ENCODE data around the gene ABI3BP. TPM values are rescaled to one million over a fixed set of nuclear protein-coding genes. Genes with fewer than 3 reads are reported as not detected.

Gene ABI3BP
- total RNA-seq, 2 donors from 2014 or later = not detected

GRCh38 chr3:100775226-100775625, 218.0 kb downstream of the ABI3BP start:
- H3K9me3 Mint-ChIP-seq = no peaks in the 10 kb centered on the region
- H3K4me3 Mint-ChIP-seq = no peak overlapping the region
- no peaks in the 10 kb centered on the region for H3K4me1 Mint-ChIP-seq (ENCODE audit: low read depth in 2 of 2)
- peaks cover 6% of the 10 kb centered on the region in 2 donors for H3K27me3 Mint-ChIP-seq
- no peaks in the 10 kb centered on the region for H3K36me3 Mint-ChIP-seq
- DNase-seq (ENCODE audit: low spot score) (no peak), ATAC-seq (no peak)
- no peak overlapping the region for H3K27ac Mint-ChIP-seq

GRCh38 chr3:100769693-100770092, 223.5 kb downstream of the ABI3BP start:
- DNase-seq (ENCODE audit: low spot score) = no peak
- no peak for ATAC-seq
- Mint-ChIP-seq H3K36me3 (no peaks in the 10 kb centered on the region), H3K27ac (no peak overlapping the region), H3K4me3 (no peak overlapping the region), H3K9me3 (no peaks in the 10 kb centered on the region), H3K27me3 (peaks cover 6 to 10% of the 10 kb centered on the region in 2 donors), H3K4me1 (ENCODE audit: low read depth in 2 of 2) (no peaks in the 10 kb centered on the region)

- no peak for ATAC-seq
- Mint-ChIP-seq H3K4me3 (no peak overlapping the region), H3K4me1 (ENCODE audit: low read depth in 2 of 2) (no peaks in the 10 kb centered on the region), H3K27ac (no peak overlapping the region), H3K36me3 (no peaks in the 10 kb centered on the region), H3K9me3 (no peaks in the 10 kb centered on the region), H3K27me3 (peaks cover 5 to 6% of the 10 kb centered on the region in 2 donors)
- no peak for DNase-seq (ENCODE audit: low spot score)
Observed at GRCh38 chr3:100766069-100766468, 227.2 kb downstream of the ABI3BP start.

GRCh38 chr3:100765437-100765975, 227.7 kb downstream of the ABI3BP start:
- DNase-seq (ENCODE audit: low spot score) (no peak), ATAC-seq (no peak)
- Mint-ChIP-seq H3K27ac (no peak overlapping the region), H3K36me3 (no peaks in the 10 kb centered on the region), H3K9me3 (no peaks in the 10 kb centered on the region), H3K4me3 (no peak overlapping the region), H3K4me1 (ENCODE audit: low read depth in 2 of 2) (no peaks in the 10 kb centered on the region), H3K27me3 (peaks cover 5 to 6% of the 10 kb centered on the region in 2 donors)

- Mint-ChIP-seq H3K36me3 (no peaks in the 10 kb centered on the region), H3K4me1 (ENCODE audit: low read depth in 2 of 2) (no peaks in the 10 kb centered on the region), H3K4me3 (no peak overlapping the region), H3K27ac (no peak overlapping the region), H3K9me3 (no peaks in the 10 kb centered on the region), H3K27me3 (peaks cover 0 to 6% of the 10 kb centered on the region in 2 donors)
- DNase-seq (ENCODE audit: low spot score) (no peak), ATAC-seq (no peak)
Observed at GRCh38 chr3:100761951-100762350, 231.3 kb downstream of the ABI3BP start.

- Mint-ChIP-seq H3K9me3 (no peaks in the 10 kb centered on the region), H3K4me1 (ENCODE audit: low read depth in 2 of 2) (no peaks in the 10 kb centered on the region), H3K27ac (no peak overlapping the region), H3K36me3 (no peaks in the 10 kb centered on the region), H3K27me3 (peaks cover 0 to 6% of the 10 kb centered on the region in 2 donors), H3K4me3 (no peak overlapping the region)
- ATAC-seq (peak in 1 of 2 donors; percentile 51), DNase-seq (ENCODE audit: low spot score) (no peak)
Observed at GRCh38 chr3:100761211-100761942, 231.8 kb downstream of the ABI3BP start.

GRCh38 chr3:100760377-100760776, 232.8 kb downstream of the ABI3BP start:
- no peaks in the 10 kb centered on the region for H3K9me3 Mint-ChIP-seq
- H3K4me3 Mint-ChIP-seq = no peak overlapping the region
- DNase-seq (ENCODE audit: low spot score) = no peak
- peaks cover 0 to 6% of the 10 kb centered on the region in 2 donors for H3K27me3 Mint-ChIP-seq
- no peaks in the 10 kb centered on the region for H3K4me1 Mint-ChIP-seq (ENCODE audit: low read depth in 2 of 2)
- ATAC-seq = no peak
- no peak overlapping the region for H3K27ac Mint-ChIP-seq
- H3K36me3 Mint-ChIP-seq = no peaks in the 10 kb centered on the region

- ATAC-seq (no peak), DNase-seq (ENCODE audit: low spot score) (no peak)
- peaks cover 0 to 6% of the 10 kb centered on the region in 2 donors for H3K27me3 Mint-ChIP-seq
- H3K4me3 Mint-ChIP-seq = no peak overlapping the region
- no peak overlapping the region for H3K27ac Mint-ChIP-seq
- H3K36me3 Mint-ChIP-seq = no peaks in the 10 kb centered on the region
- H3K9me3 Mint-ChIP-seq = no peaks in the 10 kb centered on the region
- H3K4me1 Mint-ChIP-seq (ENCODE audit: low read depth in 2 of 2) = no peaks in the 10 kb centered on the region
Observed at GRCh38 chr3:100759950-100760349, 233.3 kb downstream of the ABI3BP start.

GRCh38 chr3:100759159-100759558, 234.1 kb downstream of the ABI3BP start:
- no peaks in the 10 kb centered on the region for H3K4me1 Mint-ChIP-seq (ENCODE audit: low read depth in 2 of 2)
- H3K27me3 Mint-ChIP-seq = peaks cover 0 to 4% of the 10 kb centered on the region in 2 donors
- DNase-seq (ENCODE audit: low spot score) = no peak
- H3K9me3 Mint-ChIP-seq = no peaks in the 10 kb centered on the region
- H3K27ac Mint-ChIP-seq = no peak overlapping the region
- no peak overlapping the region for H3K4me3 Mint-ChIP-seq
- no peak for ATAC-seq
- H3K36me3 Mint-ChIP-seq = no peaks in the 10 kb centered on the region

GRCh38 chr3:100756441-100756840, 236.8 kb downstream of the ABI3BP start:
- H3K4me1 Mint-ChIP-seq (ENCODE audit: low read depth in 2 of 2) = peaks cover 0 to 3% of the 10 kb centered on the region in 2 donors
- DNase-seq (ENCODE audit: low spot score) (no peak), ATAC-seq (no peak)
- H3K36me3 Mint-ChIP-seq = peaks cover 6% of the 10 kb centered on the region
- H3K27me3 Mint-ChIP-seq = no peaks in the 10 kb centered on the region
- no peak overlapping the region for H3K27ac Mint-ChIP-seq
- H3K9me3 Mint-ChIP-seq = no peaks in the 10 kb centered on the region
- no peak overlapping the region for H3K4me3 Mint-ChIP-seq

GRCh38 chr3:100754563-100755334, 238.5 kb downstream of the ABI3BP start:
- DNase-seq (ENCODE audit: low spot score) = no peak
- Mint-ChIP-seq H3K4me1 (ENCODE audit: low read depth in 2 of 2) (peaks cover 0 to 3% of the 10 kb centered on the region in 2 donors), H3K4me3 (no peak overlapping the region), H3K36me3 (peaks cover 7% of the 10 kb centered on the region), H3K27me3 (no peaks in the 10 kb centered on the region), H3K9me3 (no peaks in the 10 kb centered on the region), H3K27ac (no peak overlapping the region)
- ATAC-seq = no peak

GRCh38 chr3:100753846-100754245, 239.4 kb downstream of the ABI3BP start:
- H3K27ac Mint-ChIP-seq = no peak overlapping the region
- H3K27me3 Mint-ChIP-seq = no peaks in the 10 kb centered on the region
- peaks cover 0 to 3% of the 10 kb centered on the region in 2 donors for H3K4me1 Mint-ChIP-seq (ENCODE audit: low read depth in 2 of 2)
- no peaks in the 10 kb centered on the region for H3K9me3 Mint-ChIP-seq
- no peak for DNase-seq (ENCODE audit: low spot score)
- no peak for ATAC-seq
- H3K36me3 Mint-ChIP-seq = peaks cover 9% of the 10 kb centered on the region
- H3K4me3 Mint-ChIP-seq = no peak overlapping the region

GRCh38 chr3:100748967-100749366, 244.3 kb downstream of the ABI3BP start:
- H3K4me1 Mint-ChIP-seq (ENCODE audit: low read depth in 2 of 2) = peaks cover 0 to 3% of the 10 kb centered on the region in 2 donors

GRCh38 chr3:100748220-100748619, 245.0 kb downstream of the ABI3BP start:
- H3K27me3 Mint-ChIP-seq = no peaks in the 10 kb centered on the region
- H3K4me3 Mint-ChIP-seq = no peak overlapping the region
- peaks cover 0 to 3% of the 10 kb centered on the region in 2 donors for H3K4me1 Mint-ChIP-seq (ENCODE audit: low read depth in 2 of 2)
- no peak overlapping the region for H3K27ac Mint-ChIP-seq
- no peaks in the 10 kb centered on the region for H3K9me3 Mint-ChIP-seq
- H3K36me3 Mint-ChIP-seq = peaks cover 19% of the 10 kb centered on the region
- no peak for DNase-seq (ENCODE audit: low spot score)
- no peak for ATAC-seq

More at GRCh38 chr3:100748967-100749366, 244.3 kb downstream of the ABI3BP start:
- no peaks in the 10 kb centered on the region for H3K27me3 Mint-ChIP-seq
- DNase-seq (ENCODE audit: low spot score) = no peak
- no peaks in the 10 kb centered on the region for H3K9me3 Mint-ChIP-seq
- H3K4me3 Mint-ChIP-seq = no peak overlapping the region
- no peak for ATAC-seq
- no peak overlapping the region for H3K27ac Mint-ChIP-seq
- peaks cover 18% of the 10 kb centered on the region for H3K36me3 Mint-ChIP-seq

Measured in natural killer cell treated with Interleukin-12 subunit alpha and Interleukin-12 subunit beta and Interleukin-15 and Interleukin-18, amount 100 ng/mL, for 72 hours (primary cell).